ENCODE data around the gene ISOC2. TPM values are rescaled to one million over a fixed set of nuclear protein-coding genes. Genes with fewer than 3 reads are reported as not detected.
"Not testable (repeated sequence)": the region's sequence is repeated elsewhere in the genome, so short reads cannot be mapped to it uniquely, and the experiment has no call there.

The ISOC2 gene
- polyA plus RNA-seq, 3 donors: 14.8 to 20.2 (median 14.9) TPM

DNA sequence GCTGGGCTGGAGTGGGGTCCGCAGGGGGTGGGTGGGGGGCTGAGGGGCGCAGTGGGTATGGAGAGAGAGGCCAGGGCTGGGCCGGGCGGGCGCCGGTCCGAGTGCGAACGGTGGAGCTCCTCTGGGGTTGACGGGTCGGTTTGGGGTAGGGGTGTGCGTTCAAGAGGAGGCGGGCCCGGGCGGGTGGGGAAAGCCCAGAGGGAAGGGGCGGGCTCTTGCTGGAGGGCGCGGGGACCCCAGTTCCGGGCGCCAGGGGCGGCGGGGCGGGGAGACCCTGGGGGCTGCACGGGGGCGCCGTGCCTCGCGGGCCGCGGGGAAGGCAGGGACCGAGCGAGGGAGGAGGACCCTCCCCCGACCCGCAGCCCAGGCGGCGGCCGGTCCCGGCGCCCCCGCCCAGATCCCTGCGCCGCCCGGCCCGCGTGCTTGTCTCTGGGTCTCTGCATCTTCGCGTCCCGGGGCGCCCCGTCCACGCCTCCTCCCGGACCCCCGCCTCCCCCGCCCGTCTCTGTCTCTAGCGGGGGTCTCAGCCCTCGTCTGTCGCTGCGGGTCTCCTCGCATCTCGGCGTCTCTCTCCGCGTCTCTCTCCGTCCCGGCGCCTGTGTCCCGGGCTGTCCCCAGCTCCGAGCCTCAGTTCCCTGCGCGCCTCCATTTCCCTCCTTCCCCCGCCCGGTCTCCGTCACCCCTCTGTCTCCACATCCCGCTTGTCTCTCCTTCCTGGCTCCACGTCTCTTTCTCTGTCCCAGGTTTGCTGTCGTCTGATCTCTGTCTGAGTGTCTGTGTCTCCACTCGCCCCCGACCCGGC is 10.1 kb downstream of the ISOC2 start:
- 1% methylated on average over 68 of the region's 80 CpGs for WGBS (ENCODE audit: insufficient coverage)
- intact Hi-C loops (cut with micrococcal nuclease): loop anchor here (10.0 kb wide), 2 partner anchors 157 to 307 kb away; partner anchors contain the start of gene TNNT1 (in 1 of the 2)
- peaks cover 17 to 22% of the 10 kb centered on the region in 2 donors for H3K36me3 Mint-ChIP-seq
- Histone ChIP-seq H3K4me3 (replicated peaks in 1 of 3; ENCODE audit: low read depth in 2 of 3, low read length in 3 of 3) (no peak overlapping the region), H3K27me3 (ENCODE audit: control insufficient read depth in 2 of 2, insufficient read depth in 2 of 2, low read length in 2 of 2) (peaks cover 10 to 48% of the 10 kb centered on the region in 2 donors), H4K20me1 (ENCODE audit: insufficient read depth, low read length) (peaks cover 3% of the 10 kb centered on the region), H2AFZ (ENCODE audit: insufficient read depth, low read depth, low read length, poor library complexity, severe bottlenecking) (no peak overlapping the region), H3K27ac (ENCODE audit: low read depth in 1 of 2, low read length in 2 of 2) (no peak overlapping the region), H3K4me1 (ENCODE audit: control insufficient read depth in 1 of 2, insufficient read depth in 2 of 2, low read length in 2 of 2) (peaks cover 5 to 10% of the 10 kb centered on the region in 2 donors), H3K9ac (ENCODE audit: insufficient read depth, low read length, poor library complexity, severe bottlenecking) (no peak overlapping the region), H3K36me3 (replicated peaks in 1 of 2; ENCODE audit: control insufficient read depth in 1 of 2, insufficient read depth in 2 of 2, low read length in 2 of 2) (peaks cover 0 to 5% of the 10 kb centered on the region in 2 donors), H3K9me3 (replicated peaks in 1 of 2; ENCODE audit: control insufficient read depth in 1 of 2, insufficient read depth in 1 of 2, low read length in 2 of 2) (peaks cover 5 to 7% of the 10 kb centered on the region in 2 donors), H3K79me2 (ENCODE audit: insufficient read depth, low read length) (no peaks in the 10 kb centered on the region), H3K4me2 (replicated peaks; ENCODE audit: extremely low read depth, low read length, poor library complexity, severe bottlenecking) (peak overlapping the region; percentile 2)
- DNase-seq: no peak
- H3K27me3 Mint-ChIP-seq (ENCODE audit: low read depth in 3 of 3): peaks cover 27 to 36% (median 30%) of the 10 kb centered on the region in 3 donors
- H3K4me3 Mint-ChIP-seq: peak overlapping the region in 1 of 2 donors; percentile 85
- H3K27ac Mint-ChIP-seq: no peak overlapping the region
- H3K9me3 Mint-ChIP-seq: peaks cover 0 to 14% (median 9%) of the 10 kb centered on the region in 7 donors
- H3K4me1 Mint-ChIP-seq: peaks cover 6% of the 10 kb centered on the region
- TF ChIP-seq, protein P1, sequence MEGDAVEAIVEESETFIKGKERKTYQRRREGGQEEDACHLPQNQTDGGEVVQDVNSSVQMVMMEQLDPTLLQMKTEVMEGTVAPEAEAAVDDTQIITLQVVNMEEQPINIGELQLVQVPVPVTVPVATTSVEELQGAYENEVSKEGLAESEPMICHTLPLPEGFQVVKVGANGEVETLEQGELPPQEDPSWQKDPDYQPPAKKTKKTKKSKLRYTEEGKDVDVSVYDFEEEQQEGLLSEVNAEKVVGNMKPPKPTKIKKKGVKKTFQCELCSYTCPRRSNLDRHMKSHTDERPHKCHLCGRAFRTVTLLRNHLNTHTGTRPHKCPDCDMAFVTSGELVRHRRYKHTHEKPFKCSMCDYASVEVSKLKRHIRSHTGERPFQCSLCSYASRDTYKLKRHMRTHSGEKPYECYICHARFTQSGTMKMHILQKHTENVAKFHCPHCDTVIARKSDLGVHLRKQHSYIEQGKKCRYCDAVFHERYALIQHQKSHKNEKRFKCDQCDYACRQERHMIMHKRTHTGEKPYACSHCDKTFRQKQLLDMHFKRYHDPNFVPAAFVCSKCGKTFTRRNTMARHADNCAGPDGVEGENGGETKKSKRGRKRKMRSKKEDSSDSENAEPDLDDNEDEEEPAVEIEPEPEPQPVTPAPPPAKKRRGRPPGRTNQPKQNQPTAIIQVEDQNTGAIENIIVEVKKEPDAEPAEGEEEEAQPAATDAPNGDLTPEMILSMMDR (IDR thresholded peaks at IDR 0.05): no peak

DNA sequence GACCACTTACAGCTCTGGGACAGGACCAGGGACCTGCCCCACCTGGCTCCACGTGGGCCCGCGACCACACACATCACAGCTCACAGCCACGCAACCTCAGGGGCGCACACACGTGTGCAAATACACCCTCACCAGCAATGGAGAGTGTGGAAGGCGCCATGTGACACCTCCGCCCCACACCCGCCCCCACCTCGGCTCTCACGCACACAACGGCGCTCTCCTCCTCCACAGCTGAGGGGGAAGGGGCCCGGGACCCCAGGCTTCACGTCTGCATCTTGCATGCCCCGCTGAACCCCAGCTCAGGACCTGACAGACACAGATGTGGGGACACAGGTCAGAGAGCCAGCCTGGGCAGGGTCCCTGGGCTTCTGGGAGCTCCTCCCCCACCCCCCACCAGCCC is 12.0 kb downstream of the ISOC2 start:
- H3K4me1 Mint-ChIP-seq: peaks cover 6% of the 10 kb centered on the region
- TF ChIP-seq, protein P1 (IDR thresholded peaks at IDR 0.05): no peak
- H3K79me2 ChIP-seq (ENCODE audit: insufficient read depth, low read length): no peaks in the 10 kb centered on the region
- WGBS (ENCODE audit: insufficient coverage): 35% methylated on average over 15 of the region's 16 CpGs
- no peaks in the 10 kb centered on the region for H3K36me3 ChIP-seq (replicated peaks in 1 of 2; ENCODE audit: control insufficient read depth in 1 of 2, insufficient read depth in 2 of 2, low read length in 2 of 2)
- no peak overlapping the region for H3K4me2 ChIP-seq (replicated peaks; ENCODE audit: extremely low read depth, low read length, poor library complexity, severe bottlenecking)
- H3K4me1 ChIP-seq (ENCODE audit: control insufficient read depth in 1 of 2, insufficient read depth in 2 of 2, low read length in 2 of 2): peaks cover 5 to 10% of the 10 kb centered on the region in 2 donors
- peaks cover 0 to 15% (median 9%) of the 10 kb centered on the region in 7 donors for H3K9me3 Mint-ChIP-seq
- no peak overlapping the region for H3K9ac ChIP-seq (ENCODE audit: insufficient read depth, low read length, poor library complexity, severe bottlenecking)
- no peak overlapping the region for H3K4me3 Mint-ChIP-seq
- H3K27me3 Mint-ChIP-seq (ENCODE audit: low read depth in 3 of 3): peaks cover 36 to 49% (median 41%) of the 10 kb centered on the region in 3 donors
- H2AFZ ChIP-seq (ENCODE audit: insufficient read depth, low read depth, low read length, poor library complexity, severe bottlenecking): no peak overlapping the region
- H4K20me1 ChIP-seq (ENCODE audit: insufficient read depth, low read length): no peaks in the 10 kb centered on the region
- H3K4me3 ChIP-seq (replicated peaks in 1 of 3; ENCODE audit: low read depth in 2 of 3, low read length in 3 of 3): no peak overlapping the region
- no peak overlapping the region for H3K27ac Mint-ChIP-seq
- H3K36me3 Mint-ChIP-seq: peaks cover 12 to 13% of the 10 kb centered on the region in 2 donors
- H3K27ac ChIP-seq (ENCODE audit: low read depth in 1 of 2, low read length in 2 of 2): no peak overlapping the region
- DNase-seq: no peak
- peaks cover 12 to 61% of the 10 kb centered on the region in 2 donors for H3K27me3 ChIP-seq (ENCODE audit: control insufficient read depth in 2 of 2, insufficient read depth in 2 of 2, low read length in 2 of 2)
- peaks cover 5 to 10% of the 10 kb centered on the region in 2 donors for H3K9me3 ChIP-seq (replicated peaks in 1 of 2; ENCODE audit: control insufficient read depth in 1 of 2, insufficient read depth in 1 of 2, low read length in 2 of 2)
- intact Hi-C loops (cut with micrococcal nuclease): no loop called here

DNA sequence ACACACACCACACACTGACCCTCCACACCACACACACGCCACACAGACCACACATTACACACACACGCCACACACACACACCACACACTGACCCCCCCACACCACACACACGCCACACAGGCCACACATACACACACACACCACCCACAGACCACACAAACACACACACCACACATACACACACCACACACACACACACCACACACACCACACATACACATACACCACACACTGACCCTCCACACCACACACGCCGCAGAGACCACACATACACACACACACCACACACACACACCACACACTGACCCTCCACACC is 13.3 kb downstream of the ISOC2 start:
- H3K27ac ChIP-seq (ENCODE audit: low read depth in 1 of 2, low read length in 2 of 2); H3K27ac Mint-ChIP-seq; H3K79me2 ChIP-seq (ENCODE audit: insufficient read depth, low read length); H3K4me2 ChIP-seq (replicated peaks; ENCODE audit: extremely low read depth, low read length, poor library complexity, severe bottlenecking); H3K4me3 ChIP-seq (replicated peaks in 1 of 3; ENCODE audit: low read depth in 2 of 3, low read length in 3 of 3); H3K36me3 Mint-ChIP-seq; DNase-seq; H3K4me3 Mint-ChIP-seq; H3K4me1 ChIP-seq (ENCODE audit: control insufficient read depth in 1 of 2, insufficient read depth in 2 of 2, low read length in 2 of 2); H2AFZ ChIP-seq (ENCODE audit: insufficient read depth, low read depth, low read length, poor library complexity, severe bottlenecking); H4K20me1 ChIP-seq (ENCODE audit: insufficient read depth, low read length); H3K36me3 ChIP-seq (replicated peaks in 1 of 2; ENCODE audit: control insufficient read depth in 1 of 2, insufficient read depth in 2 of 2, low read length in 2 of 2); H3K4me1 Mint-ChIP-seq; intact Hi-C loops (cut with micrococcal nuclease); H3K9ac ChIP-seq (ENCODE audit: insufficient read depth, low read length, poor library complexity, severe bottlenecking): not testable (repeated sequence)
- Histone ChIP-seq H3K27me3 (ENCODE audit: control insufficient read depth in 2 of 2, insufficient read depth in 2 of 2, low read length in 2 of 2) (peaks cover 20 to 73% of the 10 kb centered on the region in 2 donors), H3K9me3 (replicated peaks in 1 of 2; ENCODE audit: control insufficient read depth in 1 of 2, insufficient read depth in 1 of 2, low read length in 2 of 2) (peaks cover 4 to 20% of the 10 kb centered on the region in 2 donors)
- Mint-ChIP-seq H3K27me3 (ENCODE audit: low read depth in 3 of 3) (peaks cover 28 to 58% (median 47%) of the 10 kb centered on the region in 3 donors), H3K9me3 (peaks cover 0 to 23% (median 10%) of the 10 kb centered on the region in 7 donors)
- 100% methylated on average over 3 of the region's 5 CpGs for WGBS (ENCODE audit: insufficient coverage)
